ENCODE data around the gene CFAP221. TPM values are rescaled to one million over a fixed set of nuclear protein-coding genes. Genes with fewer than 3 reads are reported as not detected.

CFAP221 gene
- polyA plus RNA-seq, 10 donors, result 0.24 to 1.2 (median 0.82) TPM

DNA sequence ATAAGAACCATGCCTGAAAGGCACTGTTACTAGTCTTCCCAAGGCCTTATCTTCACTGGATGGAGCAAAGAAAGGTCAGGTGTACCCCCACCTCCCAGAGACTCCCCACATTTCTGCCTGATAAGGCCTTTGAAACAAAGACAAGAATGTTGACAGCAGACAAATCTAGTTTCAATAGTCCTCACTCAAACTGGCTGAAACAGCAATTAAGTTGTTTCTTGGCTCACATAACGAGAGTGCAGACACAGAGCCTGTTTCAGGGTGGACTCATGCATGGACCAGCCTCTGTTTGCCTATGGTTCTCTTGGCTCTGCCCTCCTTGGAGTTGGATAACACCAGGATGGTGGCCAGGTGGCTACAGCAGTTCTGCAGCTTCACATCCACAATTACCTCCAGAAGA, 7.5 kb upstream of the CFAP221 start:
- no peak for DNase-seq

DNA sequence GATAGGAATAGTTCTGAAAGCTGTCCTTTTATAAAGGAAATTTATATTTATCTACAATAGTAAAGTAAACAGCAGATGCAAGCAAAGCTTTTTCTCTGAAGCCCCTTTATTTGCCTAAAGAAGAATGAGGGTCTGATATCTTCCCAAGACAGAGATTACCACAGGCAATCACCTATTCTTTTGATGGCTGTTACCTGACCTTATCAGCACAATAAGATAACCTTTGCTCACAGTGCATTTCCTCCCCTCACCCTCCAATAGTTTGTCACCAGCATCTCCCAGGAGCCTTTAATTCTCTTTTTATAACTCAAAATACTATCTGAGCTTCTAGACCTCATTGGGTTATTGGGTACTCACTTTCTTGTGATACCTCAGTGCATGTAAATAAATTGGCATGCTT, 6.5 kb upstream of the CFAP221 start:
- no peak for DNase-seq

DNA sequence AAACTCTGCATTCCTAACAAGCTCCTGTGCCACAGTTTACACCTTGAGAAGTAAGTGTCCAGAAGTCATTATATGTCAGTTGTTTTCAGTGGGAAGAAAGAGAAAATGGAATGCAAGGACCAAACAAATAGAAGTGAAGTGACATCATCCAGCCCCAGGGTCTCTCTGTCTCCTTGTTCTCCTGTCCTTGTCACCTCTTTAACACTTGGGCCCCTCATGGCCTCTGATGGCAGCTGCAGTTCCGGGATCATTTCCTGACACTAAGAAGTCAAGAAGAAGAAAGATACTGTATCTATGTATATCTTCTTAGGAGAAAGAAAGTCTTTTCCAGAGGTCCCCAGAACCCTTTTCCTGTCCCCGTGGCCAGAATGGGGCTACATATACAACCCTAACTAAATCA, 2.8 kb upstream of the CFAP221 start:
- DNase-seq, result no peak

DNA sequence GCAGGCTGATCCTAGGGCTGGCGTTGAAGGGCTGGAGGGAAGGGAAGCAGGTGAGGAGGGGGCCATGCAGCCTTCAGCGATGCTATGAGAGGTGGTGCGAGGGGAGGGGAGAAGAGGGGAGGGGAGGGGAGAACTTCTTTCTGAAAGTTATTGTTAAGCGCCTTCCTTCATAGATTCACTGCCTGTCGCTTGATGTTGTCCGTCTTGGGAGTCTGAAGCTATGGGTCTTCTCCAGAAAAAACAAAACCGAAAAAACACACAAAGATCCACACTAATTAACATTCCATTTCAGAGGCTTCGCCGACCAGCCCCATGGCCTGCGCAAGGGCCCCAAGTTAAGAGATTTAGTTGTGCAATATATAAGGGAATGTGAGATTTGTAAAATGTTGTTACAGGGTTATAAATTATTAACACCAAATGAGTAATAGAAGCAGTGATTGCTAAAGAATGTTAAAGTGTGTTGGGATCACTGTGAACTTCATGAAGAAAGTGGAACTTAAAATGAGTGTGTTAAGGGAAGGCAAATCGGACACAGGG, 758 bp downstream of the CFAP221 start:
- DNase-seq, result peak in 1 of 3 donors; percentile 19

DNA sequence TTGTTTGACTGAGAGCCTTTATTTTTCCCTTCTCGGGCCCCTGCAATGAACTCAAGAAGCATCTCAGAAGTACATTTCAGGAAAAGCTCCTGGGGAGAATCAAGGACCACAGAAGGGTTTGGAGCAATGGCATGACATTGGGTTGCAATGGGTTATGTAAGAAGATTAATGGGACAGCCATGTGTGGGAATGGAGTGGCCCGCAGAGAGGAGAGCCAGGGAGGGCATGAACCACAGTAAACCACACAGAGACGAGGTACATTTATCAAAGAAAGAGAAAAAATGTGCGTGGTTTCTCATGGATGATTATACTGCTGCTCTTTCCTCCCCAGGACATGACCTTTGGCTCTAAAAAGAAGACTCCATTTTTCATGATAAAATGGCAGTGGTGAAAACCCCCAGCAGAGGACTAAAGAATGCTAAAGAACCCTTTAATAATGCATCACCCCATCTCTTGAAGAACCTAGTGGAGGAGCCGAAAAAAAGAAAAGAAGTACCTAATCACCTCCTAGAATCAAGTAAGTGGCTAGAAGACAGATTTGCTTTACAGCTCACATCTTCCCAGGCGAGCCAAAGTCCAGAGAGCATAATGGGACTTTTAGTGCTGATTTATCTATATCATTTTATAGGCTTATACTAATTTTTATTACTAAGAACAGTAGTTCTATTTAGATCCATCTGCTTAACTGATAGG, 1.7 kb downstream of the CFAP221 start:
- DNase-seq, result peak in 1 of 3 donors; percentile 36

DNA sequence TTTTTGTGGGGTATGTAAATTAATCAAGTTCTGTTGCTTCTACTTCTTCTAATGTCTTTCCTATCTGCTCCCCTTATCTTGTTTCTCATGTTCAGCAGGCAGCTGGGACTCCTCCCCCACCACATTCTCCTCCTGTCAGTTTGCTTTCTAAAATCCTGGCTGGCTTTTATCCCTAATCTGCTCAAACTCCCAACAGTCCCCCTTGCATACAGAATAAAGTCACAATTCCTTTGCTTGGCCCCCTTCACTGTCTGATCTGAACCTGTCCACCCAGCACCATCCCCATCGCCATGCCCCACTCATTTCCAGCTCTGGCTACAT, 2.2 kb downstream of the CFAP221 start:
- DNase-seq, result no peak

DNA sequence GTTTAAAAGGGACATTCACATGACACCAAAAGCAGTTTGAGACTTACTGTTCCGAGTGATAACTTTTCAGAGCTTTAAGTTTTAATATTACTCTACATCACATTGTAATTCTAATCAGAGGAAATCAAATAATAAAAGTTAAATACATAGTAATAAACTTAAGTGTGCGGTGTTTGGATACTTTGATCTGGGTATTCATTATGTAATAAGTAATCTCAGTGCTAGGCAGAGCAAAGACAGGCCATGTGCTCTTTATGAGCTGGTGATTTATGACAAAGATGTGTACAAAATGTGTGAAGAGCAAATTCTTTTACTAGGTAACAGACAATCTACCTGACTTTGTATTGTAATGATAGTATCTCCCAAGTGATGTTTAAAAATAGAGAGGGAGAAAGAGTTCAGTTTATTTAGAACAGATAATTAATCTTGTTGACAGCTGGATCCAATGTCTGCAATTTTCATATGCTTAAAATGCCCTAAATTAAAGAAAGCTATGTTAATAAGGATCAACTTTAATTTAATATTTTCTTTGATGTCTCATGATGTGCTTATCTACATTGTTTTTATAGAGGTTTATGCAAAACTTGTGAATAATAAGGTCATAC, 4.4 kb downstream of the CFAP221 start:
- DNase-seq, result no peak

DNA sequence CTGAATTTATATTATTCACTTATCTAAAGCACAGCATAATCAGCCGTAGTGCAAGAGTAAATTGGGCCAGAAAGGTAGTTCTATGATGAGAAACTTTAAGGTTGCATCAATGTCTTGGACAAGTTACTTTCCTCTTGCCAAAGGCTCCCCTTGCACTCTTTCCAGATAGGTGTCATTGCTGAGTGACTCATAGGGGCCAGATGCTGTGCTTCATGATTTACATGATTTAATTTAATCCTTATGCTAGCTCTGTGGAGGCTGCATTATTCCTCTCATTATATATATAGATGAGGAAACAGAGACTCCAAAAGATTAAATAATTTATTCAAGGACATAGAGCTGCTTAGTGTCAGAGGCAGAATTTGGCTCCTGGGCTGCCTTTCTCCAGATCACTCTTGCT, 5.0 kb downstream of the CFAP221 start:
- peak in 1 of 3 donors; percentile 44 for DNase-seq

DNA sequence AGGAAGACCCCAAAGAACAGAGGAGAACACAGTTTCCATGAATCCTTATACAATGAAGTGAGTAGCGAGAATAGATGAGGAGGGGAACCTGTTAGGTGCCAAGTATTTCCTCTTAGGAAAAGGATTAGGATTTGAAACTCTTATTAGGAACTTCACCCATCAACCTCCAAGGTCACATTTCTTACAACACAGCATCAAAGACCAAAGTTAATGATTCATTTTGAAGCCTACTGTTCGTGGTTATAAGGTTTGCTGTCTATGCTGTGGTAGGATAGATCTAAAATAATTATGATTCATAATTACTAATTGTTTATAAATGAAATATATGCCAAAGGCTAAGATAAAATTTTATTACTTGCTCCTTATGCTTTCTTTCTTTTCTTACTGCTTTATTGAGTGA, 6.1 kb downstream of the CFAP221 start:
- DNase-seq, result no peak

DNA sequence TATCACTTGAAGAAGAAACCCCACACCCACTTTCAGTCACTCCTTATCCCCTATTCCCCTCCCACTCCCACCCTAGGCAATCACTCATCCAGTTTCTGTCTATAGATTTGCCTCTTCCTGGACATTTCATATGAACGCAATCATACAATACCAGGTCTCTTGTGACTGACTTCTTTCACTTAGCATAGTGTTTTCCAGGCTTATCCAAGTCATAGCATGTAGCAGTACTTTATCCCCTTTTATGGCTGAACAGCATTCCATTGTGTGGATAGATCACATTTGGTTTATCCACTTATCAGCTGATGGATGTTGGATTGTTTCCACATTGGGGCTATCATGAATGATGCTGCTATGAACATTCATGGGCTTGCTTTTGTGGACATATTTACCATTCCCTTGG, 6.6 kb downstream of the CFAP221 start:
- no peak for DNase-seq

DNA sequence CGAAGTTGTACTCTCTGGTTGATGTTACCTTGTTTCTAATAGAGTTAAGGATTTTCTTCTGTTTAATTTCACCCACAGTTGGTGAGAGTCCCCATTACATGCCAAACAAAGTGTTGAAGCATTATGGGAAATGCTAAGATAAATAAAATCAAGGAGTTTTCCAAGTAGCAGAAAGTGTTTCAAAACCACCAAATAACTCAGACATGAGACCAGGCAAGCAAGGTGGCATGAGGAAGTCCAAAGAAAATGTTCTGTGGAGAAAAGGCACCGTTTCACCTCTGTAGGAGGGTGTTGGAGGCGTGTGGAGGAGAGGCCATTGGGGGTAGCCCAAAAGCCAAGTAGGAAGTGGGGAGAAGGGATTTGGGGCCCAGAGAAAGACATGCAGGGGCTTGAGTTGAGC, 8.7 kb downstream of the CFAP221 start:
- no peak for DNase-seq

DNA sequence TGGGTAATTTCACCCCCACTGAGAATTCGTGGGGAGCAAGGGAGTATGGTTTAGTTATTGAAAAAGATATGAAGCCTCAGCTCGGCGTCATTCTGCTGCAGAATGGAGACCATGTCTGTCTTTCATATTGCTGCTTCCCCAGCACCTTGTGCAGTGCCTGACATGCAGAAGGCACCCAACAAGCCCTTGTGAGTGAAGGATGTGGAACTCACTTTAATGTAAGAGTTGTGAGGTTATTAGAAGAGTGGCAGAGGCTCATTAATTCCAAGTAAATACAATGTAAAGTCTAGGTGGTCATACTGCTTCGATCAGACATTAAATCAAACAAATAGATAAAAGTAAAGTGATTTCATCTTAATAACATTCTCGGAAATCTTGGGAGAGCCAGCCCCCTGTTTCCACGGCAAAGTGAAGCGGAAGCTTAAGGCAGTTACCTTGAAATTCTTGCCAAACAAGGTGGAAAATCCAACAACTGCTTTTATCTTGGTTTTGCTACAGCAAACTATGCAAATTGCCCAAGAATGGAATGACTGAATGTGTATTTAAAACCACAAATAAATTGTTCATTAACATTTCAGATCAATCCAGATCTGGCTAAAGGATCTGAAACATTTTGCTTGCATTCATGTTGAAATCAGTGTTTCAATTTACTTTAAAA, 9.6 kb downstream of the CFAP221 start:
- no peak for DNase-seq

DNA sequence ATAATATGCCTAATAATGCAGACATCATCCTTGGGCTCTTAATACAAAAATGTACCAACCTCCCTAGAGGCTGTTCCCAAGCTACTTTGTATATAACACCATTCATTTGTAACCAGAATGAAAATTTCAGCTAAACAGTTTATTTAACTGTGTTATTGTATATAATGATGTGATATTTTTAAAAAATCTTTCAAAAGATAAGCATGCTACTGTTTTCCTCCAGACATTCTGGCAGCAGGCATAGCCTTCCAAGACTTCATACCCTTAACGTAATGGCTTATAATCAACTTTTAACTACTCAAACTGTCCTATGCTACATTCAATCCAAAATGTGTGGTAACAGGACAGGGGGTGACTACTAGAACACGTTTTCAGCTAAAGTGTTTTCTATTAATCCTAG, 21.2 kb downstream of the CFAP221 start:
- DNase-seq, result no peak

DNA sequence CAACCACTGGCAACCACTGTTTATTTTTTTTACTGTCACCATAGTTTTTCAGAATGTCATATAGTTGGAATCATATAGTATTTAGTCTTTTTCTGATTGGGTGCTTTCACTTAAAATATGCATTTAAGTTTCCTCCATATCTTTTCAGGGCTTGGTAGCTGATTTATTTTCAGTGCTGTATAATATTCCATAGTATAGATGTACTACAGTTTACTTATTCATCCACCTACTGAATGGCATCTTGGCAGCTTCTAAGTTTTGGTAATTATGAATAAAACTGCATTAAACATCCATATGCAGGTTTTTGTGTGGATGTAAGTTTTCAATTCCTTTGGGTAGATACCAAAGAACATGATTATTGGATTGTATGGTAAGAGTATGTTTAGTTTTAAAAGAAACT, 23.0 kb downstream of the CFAP221 start:
- no peak for DNase-seq

DNA sequence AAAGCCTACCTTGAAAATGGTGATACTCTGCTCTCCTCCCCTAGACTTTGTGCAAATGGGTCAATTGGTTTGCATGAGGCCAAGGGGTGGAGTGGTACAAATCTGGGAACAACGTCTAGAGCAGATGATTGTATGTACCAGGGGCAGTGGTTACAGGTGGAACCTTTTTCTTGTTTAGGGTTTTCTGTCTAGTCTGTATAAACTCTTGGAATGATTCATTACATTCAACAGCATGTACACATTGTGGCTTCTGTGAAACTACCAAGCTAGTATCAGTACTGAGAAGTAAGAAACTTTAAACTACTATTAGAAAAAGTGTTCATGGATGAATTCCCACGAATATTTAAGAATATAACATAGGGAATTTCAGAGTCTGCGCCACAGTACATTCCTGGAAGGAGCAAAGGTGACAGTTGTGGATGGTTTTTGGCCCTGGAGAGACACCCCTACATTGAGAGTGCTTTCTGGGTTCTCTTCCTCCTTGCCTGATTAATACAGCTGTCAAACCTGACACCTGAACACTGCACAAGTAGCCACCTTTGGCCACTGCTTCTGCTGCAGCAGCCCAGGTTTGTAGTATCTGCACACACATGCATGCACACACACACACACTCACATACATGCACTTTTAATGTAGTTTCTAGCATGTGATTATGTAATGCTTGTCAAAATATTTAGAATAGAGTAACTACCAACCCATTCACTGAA, 30.0 kb downstream of the CFAP221 start:
- no peak for DNase-seq

DNA sequence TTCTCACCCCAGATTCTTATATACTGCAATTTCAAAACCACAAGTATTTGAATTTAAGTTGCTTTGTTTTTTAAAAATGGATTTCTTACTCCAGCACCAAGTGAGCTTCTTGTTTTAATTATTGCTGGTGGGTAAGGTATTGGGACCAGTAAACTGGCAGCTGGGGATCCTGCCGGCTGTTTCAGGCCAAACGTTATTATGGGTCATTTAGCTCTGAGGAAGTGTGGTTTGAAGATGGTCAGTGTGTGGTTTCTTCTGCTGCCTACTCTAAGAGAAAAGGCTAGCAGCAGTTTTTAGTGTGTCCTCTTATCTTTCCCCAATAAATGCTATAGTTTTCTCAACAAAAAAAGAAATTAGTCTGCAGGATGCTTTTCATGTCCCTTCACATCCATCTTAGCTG, 30.6 kb downstream of the CFAP221 start:
- no peak for DNase-seq

DNA sequence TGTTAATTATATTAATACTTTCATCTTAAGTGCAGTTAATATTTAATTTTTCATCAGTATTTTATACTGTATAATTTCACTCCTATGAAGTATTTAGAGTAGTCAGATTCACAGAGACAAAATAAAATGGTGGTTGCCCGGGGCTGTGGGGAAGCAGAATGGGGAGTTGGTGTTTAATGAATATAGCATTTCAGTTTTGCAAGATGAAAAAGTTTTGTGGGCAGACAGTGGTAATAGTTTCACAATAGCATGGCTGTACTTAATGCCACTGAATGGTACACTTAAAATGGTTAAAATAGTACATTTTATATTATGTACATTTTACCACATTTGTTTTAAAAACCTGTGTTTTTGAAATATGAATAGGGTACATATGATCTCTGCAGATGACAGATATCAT, 31.2 kb downstream of the CFAP221 start:
- DNase-seq, result no peak

DNA sequence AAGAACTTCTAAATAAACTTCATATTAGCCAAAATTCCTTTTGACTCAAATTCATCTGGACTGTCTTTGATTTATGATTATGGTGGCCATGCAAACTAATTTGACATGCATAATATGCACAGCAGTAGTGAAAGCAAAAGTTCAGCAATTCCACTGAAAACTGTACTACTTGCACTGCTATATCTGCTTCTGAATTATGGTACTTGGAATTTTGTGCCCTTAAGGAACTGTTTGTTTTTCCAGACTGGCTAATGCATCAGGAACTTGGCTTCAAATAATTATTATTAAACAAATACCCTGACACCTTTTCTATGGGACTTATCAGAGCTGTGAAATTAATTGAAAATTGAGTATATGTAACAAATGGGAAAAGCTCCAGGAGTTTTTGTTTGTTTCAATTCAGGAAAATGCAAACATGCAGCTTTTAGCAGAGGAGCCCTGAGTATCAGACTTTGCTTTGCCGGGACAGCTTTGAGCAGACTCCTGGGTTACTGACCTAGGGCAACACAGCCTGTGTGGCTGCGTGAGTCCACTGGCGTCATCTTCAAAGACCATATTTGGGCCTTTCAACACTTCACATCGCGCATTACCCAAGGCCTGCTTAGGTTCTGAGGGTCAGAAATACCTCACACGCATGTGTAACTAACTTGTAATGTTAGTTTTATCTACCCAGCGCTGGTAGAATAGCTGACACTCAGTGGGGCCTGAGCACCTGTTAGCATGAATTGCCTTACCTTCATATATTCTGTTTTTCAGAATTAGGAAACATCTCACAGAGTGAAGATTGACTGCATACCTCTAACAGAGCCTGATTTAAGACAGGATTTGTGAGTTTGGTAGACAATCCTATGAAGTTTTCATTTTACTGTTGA, 35.4 kb downstream of the CFAP221 start:
- DNase-seq, result no peak

DNA sequence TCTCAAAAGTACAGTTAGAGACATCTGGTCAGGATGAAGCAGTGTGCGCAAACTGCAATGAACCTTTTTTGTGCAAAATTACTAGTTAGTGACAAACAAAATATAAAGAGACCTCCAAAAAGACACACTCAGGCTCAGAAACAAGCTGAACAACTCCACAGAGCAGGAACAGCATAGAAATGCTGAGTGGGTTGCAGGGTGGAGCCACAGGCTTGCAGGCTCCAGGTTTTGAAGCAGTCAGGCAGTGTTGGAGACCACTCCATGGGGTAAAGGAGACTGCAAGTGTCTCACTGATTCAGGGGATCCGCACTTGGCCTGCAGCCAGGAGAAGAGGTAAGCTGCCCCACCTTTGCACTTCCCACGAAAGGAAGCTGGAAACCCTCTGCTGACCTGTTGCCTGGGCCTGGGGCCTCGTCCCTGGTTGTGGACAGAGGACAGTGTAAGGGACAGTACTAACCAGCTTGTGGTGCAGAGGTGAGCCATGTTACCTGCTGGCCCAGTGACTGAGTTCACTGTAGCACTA, 36.4 kb downstream of the CFAP221 start:
- no peak for DNase-seq

DNA sequence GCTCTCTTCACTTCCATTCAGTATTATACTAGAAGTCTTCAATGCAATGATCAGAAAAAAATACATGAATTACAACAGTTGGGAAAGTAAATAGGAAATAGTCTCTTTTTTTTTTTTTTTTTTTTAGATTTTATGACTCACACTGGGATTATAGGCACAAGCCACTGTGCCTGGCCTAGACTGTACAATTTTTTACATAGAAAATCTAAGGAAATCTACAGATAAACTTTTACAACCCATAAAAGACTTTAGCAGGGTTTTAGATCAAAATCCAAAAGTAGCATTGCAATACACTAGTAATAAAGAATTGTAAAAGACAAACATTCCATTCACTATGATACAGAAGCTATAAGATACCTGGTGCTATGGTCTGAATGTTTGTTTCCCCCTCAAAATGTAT, 39.0 kb downstream of the CFAP221 start:
- DNase-seq, result no peak

DNA sequence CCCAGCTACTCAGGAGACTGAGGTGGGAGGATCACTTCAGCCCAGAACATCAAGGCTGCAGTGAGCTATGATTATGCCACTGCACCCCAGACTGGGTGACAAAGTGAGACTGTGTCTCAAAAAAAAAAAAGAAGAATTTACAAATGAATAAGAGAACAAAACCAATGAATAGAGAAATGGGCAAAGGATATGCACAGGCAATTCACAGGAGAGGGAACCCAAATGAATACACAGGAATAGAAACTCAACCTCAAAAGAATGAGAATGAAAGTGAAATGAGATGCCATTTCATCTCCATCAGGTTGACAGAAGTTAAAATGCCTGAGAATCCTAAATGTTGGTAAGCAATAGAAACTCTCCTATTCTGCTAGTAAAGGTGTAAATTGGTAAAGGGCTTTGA, 40.2 kb downstream of the CFAP221 start:
- DNase-seq, result no peak
